ENCODE results near the gene CYP11A1.
A peak's percentile ranks its signal among the peaks of the same experiment; 100 is the strongest.
"Not testable (repeated sequence)": the region's sequence is repeated elsewhere in the genome, so short reads cannot be mapped to it uniquely, and the experiment has no call there.

Gene CYP11A1

GRCh38 chr15:74374648-74375302, 7.3 kb upstream of the CYP11A1 start:
- DNase-seq: no peak

GRCh38 chr15:74373731-74374647, 6.5 kb upstream of the CYP11A1 start:
- DNase-seq: peak; percentile 83

GRCh38 chr15:74373056-74373650, 5.7 kb upstream of the CYP11A1 start:
- no peak for DNase-seq

GRCh38 chr15:74370471-74370870, 3.0 kb upstream of the CYP11A1 start:
- no peak for DNase-seq

- no peak for DNase-seq
These were observed 2.3 kb upstream of the CYP11A1 start for GRCh38 chr15:74369756-74370155.

GRCh38 chr15:74369084-74369745, 1.8 kb upstream of the CYP11A1 start:
- no peak for DNase-seq

- no peak for DNase-seq
These were observed 675 bp upstream of the CYP11A1 start for GRCh38 chr15:74368121-74368520.

GRCh38 chr15:74365598-74366445, 1.6 kb downstream of the CYP11A1 start:
- peak; percentile 56 for DNase-seq

GRCh38 chr15:74364936-74365597, 2.4 kb downstream of the CYP11A1 start:
- no peak for DNase-seq

- DNase-seq: no peak
These were observed 5.0 kb downstream of the CYP11A1 start for GRCh38 chr15:74362482-74362881.

- not testable (repeated sequence) for DNase-seq
These were observed 6.6 kb downstream of the CYP11A1 start for GRCh38 chr15:74360855-74361254.

GRCh38 chr15:74359376-74359775, 8.1 kb downstream of the CYP11A1 start:
- DNase-seq: not testable (repeated sequence)

- DNase-seq: not testable (repeated sequence)
These were observed 9.9 kb downstream of the CYP11A1 start for GRCh38 chr15:74357514-74357913.

GRCh38 chr15:74356050-74356449, 11.4 kb downstream of the CYP11A1 start:
- DNase-seq: not testable (repeated sequence)

GRCh38 chr15:74353992-74354391, 13.5 kb downstream of the CYP11A1 start:
- DNase-seq: not testable (repeated sequence)

- no peak for DNase-seq
These were observed 15.0 kb downstream of the CYP11A1 start for GRCh38 chr15:74352393-74352910.

- no peak for DNase-seq
These were observed 15.8 kb downstream of the CYP11A1 start for GRCh38 chr15:74351670-74352069.

- no peak for DNase-seq
These were observed 16.9 kb downstream of the CYP11A1 start for GRCh38 chr15:74350295-74351275.

GRCh38 chr15:74349241-74349778, 18.1 kb downstream of the CYP11A1 start:
- DNase-seq: no peak
